Fibroblast of skin of back (primary cell): Measurements from ENCODE around the gene GYG1. TPM values are rescaled to one million over a fixed set of nuclear protein-coding genes. Genes with fewer than 3 reads are reported as not detected.
"Not testable (repeated sequence)": the region's sequence is repeated elsewhere in the genome, so short reads cannot be mapped to it uniquely, and the experiment has no call there.

Experiments
- DNase-seq: peaks from one replicate; pipeline ENCODE4 v3.0.0-alpha.2; 2013
- polyA plus RNA-seq, 2 experiments: library from polyadenylated mRNA; unstranded; fragments of 120-200 nt; gene quantifications; one replicate each; pipeline ENCODE4 v1.2.1, GENCODE V29; 2013; ENCODE audit not compliant: insufficient read length in 2 of 2

GYG1 gene
- polyA plus RNA-seq (2013, experiment 1 of 2; ENCODE audit: insufficient read length): 37.4 TPM
- polyA plus RNA-seq (2013, experiment 2 of 2; ENCODE audit: insufficient read length): 39.1 TPM

DNA sequence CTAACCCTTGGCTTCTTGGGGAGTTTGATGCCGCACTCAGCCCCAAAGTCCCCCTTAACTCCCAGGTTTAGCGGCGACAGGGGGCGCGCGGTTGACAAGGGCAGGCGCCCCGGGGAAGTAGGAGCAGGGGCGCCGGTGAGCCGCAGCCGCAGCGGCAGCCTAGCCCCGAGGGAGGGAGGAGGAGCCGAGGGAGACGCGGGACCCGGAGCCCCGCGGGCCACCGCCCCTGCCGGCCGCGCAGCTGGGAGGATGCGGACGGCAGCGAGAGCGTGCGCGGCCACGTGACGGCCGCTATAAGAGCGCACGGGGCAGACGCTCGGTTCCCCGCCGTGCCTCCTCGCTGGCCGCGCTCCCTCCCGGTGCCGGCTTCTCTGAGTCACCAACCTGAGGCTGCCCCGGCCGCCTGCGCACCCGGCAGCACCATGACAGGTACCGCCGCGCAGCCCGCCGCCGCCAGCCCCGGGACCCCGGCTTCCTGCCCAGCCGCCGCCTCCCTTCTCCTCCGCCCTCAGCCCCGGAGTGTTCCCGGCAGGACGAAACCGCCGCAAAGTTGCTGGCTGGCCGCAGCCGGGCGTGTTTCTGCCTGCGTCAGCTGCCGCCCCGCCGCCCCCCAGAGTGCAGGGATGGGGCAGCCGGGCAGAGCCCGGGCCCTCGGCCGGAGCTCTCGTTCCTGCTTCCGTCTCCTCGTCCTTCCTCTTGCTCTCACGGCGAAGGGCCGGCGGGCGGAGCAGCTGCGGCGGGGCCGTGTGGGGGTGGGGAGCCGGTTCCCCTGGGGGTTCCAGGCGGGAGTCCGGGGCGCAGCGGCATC lies at the start of gene GYG1:
Gene GYG1 (plus strand): TSS at position 322 of the 808 bp plus-strand sequence. CDS start 101 bp downstream, at position 423.
- peak; percentile 82 for DNase-seq

DNA sequence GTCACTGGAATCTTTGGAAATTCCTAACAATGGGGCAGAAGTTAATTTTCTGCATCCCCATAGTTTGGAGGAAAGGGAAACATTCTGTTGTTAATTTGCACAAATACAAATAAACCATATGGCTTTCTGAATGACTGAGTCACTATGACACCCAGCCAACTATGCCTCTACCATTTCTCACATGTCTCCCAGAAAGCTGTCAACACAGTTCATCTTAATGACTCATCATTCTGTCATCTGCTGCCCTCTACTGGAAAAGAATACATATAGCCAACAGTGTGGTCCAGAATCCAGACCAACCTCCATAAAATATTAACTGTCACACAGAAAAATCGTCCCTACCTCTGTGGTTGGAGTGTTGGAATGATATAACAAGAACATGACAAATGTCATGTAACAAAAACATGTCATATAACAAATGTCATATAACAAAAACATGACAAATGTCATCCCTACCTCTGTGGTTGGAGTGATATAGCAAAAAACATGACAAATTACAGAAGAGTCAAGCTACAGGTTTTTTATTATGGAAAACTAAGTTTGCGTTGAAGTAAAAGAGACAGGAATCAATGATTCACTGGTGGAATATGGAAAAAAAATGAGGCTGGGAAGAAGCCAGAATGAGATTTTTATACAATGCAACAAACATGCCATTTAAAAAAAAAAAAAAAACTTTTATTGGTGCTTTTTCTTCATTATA lies 47.7 kb upstream of the GYG1 start:
- DNase-seq: peak; percentile 92

DNA sequence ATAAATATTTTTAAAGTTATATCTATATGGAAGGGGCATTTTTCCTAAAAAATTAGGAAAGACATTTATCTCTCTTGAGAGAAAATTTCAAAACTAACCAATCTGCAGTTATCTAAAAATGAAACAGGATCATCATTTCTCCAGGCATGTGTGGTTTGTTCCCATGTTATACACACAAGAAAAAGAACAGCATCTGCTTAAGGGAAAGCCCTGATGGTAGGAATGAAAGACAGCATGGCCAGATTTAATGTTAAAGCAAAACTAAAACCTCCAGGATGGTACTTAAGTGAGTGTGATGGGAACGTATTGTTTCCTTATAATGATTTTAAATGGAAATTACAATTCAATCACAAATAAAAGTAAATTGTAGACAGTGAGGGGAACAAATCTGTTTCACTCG lies 46.2 kb upstream of the GYG1 start:
- DNase-seq: no peak

DNA sequence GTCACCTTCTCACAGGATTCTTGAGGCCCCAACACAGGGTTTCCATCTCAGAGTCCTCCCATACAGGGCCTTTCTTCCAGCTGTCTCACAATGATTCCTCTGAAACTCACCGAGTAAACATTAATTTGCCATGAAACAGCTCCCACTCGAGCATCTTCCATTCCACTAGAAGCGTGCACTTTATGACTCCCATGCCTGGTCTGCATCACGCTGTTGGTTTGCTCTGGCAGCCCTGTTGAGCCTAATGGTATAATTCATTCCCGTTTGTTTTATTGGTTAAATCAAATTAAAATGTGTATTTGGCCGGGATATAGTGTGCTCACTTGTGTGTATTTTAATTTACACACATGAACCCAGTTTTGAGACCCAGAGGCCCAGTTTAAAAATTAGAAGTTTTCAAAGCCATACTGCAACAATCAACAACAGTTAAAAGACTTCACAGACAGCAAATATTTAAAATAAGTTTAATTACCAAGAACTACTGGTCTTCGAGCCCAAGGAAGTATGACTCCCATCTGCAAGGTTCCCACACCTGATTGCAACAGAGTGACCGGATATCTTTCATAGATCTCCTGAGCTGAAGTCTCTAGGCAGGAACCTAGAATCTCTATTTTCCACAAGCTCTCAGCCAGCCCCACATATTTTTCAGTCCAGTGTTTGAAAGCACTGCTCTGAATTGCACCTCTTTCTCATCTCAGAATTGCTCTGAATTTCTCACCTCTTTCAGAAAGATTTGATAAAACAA lies 42.3 kb upstream of the GYG1 start:
- DNase-seq: no peak

DNA sequence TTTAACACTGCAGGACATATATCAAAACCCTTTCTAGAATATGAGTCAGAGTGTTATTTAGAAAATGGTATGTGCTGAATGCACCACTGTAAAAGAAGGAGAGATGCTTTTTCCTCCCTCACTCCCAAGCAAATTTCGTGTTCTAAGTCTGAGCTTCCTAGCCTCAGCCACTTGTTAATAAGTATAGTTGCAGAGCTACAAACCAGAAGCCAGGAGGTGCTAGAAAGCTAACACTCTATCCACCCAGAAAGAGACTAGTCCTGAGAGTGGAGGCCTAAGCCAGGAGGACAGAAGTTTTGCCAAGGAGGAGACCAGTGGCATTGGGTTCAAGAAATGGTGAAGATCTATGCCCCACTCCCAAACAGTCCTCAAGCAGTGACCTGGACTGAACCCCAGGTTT lies 40.5 kb upstream of the GYG1 start:
- peak; percentile 29 for DNase-seq

DNA sequence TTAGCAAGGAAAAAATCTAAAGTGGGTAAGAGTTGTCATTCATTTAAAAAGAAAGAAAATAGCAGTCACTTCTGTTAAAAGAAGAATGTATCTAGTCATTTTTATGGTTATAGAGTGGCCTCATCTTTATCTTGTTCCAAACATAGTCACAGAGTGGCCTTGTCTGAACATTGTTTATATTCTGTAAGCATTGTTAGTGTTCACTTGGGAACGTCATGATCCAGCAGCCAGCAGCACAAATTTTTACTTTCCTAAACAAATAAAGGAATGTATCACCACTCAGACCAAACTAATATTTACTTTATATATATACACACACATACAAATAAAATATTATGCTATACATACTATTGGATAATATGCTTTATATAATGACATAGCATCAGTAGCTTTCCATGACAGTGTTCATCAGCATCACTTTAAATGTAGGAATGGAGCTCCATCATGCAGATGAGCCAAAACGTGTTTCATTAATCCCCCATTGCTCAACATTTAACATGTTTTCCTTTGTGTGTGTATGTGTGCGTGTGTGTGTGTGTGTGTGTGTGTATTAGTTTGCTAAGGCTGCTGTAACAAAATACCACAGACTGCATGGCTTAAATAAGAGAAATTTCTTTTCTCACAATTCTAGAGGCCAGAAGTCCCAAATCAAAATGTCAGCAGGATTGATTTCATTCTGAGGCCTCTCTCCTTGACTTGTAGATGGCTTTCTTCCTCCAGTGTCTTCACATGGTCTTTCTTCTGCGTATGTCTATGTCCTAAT lies 39.6 kb upstream of the GYG1 start:
- DNase-seq: peak; percentile 26

DNA sequence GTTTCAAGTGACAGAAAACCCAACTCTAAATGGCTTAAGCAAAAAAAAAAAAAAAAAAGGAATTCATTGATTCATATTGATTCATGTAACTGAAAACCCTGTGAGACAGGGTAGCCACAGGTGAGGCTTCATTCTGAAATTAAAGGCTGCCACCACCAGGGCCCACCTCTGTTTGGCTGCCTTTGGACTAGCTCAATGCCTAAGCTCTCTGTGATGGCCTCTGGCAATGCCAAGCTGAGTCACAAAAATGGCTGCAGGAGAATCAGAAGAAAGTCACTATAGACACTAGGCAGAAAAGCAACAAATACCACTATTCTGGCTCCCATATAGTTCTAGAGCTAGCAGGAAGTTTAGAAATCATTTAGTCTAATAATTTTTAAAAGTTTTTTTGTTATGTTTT lies 38.2 kb upstream of the GYG1 start:
- no peak for DNase-seq

DNA sequence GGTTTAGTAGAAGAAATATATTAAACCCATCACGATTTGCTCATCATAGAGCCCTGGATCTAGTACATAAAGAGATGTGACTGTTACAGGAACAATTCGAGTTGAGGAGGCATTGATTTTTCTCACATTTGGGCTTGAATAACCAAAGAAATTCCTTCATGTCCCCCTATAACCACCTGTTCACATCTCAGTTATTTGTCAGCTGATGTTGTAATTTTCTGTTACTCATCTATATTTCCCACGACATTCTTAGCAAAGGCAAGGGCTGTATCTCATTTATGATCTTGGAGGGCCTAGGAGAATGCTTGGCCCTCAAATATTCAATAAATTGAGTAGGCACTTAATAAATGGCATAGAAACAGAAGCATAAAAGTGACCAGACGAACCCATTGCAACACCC lies 36.4 kb upstream of the GYG1 start:
- DNase-seq: no peak

DNA sequence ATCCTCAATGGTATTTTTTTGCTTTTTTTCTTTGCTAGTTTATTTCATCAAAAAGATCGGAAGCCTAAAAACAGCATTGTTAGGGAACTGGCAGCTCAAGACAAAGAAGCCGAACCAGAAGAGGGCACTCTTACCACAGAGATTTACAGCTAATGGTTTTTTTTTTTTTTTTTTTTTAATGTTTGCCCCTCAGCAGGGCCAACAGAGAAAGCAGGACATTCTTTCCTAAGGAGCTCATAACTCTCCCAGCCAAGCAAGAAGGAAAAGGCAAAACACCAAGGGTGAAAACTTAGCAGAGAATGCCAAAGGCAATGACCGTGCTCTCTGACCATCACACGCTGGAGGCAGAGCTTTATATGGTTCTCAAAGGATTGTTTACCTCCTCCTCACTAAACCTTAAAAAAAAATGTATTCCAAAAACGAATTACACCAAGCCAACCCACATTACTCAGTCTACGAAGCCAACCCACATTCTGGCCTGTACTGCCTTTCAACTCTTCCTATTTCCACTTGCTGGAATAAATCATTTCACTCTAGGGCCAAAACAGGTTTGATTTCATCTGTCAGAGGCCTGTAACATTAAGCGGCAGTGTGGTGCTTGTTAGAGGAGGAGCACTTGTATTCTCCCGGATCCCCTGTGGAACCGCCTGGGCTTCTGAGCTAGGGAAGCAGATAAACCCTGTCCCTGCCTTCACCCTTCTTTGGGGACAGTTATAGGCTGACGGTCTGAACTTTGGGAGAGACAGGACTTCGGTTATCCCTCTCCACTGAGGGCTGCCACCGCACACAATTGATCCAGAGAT lies 35.6 kb upstream of the GYG1 start:
- DNase-seq: peak; percentile 94

DNA sequence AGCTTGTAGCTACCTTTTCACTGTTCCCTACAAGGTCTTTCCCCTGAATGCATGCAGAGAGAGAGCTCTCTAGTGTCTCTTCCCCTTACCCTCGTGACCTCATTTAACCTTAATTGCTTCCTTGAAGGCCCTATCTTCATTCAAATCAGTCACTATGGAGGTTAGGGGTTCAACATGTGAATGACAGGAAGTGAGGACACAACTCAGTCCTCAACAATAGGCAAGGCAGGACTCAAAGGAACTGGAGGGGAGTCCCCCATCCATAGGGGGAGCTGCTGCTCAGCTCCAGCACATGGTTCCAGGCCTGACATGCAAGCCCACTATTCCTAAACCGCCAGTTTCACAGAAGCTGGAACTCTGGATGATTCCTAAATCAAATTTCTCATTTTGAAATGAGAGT lies 33.8 kb upstream of the GYG1 start:
- peak; percentile 25 for DNase-seq

DNA sequence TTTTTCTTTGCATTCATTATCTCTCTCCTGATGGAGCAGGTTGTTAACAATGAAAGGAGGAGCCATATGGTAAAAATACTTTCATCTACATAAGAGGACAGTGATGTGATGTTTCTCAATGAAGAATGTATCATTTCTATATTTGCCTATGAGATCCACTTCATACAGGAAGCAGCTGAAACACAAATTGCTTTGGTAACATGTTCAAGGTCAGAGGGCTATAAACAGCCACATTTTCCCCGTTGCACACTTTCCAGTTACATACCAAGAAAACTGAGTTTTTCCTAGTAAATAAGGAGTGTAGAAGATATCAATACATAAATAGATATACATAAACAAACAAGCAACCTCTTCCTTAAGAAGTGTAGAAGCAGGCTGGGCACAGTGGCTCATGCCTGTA lies 32.6 kb upstream of the GYG1 start:
- no peak for DNase-seq

DNA sequence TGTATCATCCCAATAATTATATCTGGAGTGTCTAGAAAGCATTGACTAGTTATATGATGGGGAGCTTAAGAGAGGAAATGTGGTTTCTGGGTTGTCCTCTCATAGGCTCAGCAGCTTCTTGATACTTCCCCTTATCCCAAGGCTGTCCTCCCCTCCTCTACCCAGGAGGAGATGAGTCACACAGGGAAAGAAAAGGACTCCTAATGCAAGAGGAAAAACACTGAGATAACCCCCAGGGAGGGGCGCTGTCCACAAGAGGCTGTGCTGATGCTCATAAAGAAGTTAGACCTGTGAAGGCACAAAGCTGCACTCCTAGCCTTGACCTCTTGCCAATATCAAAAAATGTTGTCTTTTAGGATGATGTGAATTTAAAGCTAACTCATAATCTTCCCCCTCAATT lies 28.8 kb upstream of the GYG1 start:
- DNase-seq: peak; percentile 86

DNA sequence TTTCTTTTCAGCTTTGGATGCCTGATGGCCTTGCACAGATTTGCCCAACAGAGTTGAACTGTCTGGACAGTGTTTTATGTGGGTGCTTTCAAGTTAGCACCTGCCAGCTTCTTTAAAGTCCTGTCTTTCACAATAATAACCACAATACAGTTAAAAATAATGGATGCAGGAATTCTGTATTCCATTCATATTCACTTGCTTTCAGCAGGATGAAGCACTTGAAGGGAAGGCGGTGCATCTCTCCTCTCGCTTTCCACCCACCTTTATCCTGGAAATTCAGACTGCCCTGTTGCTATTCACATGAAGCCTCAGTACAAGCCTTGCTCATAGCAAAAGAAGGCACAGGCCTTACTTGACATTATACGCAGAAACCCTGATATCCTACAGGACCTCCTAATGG lies 26.5 kb upstream of the GYG1 start:
- DNase-seq: no peak

DNA sequence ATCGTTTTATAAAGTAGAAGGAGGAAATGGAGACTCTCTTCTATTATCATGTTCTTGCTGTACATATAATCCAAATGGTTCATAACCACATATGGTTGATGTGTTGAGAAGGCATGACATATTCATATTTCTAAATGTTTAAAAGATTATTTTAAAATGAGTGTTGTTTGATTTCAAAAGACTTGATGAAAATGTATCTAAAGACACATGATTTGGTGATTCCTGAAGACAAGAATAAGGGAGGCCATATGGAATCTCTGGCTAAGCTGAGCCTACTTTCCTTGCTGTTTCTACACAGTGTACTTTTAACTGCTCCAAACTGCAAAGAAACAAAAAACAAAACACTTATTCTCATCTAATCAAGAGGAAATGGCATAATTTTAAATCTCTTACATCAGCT lies 23.0 kb upstream of the GYG1 start:
- DNase-seq: no peak

DNA sequence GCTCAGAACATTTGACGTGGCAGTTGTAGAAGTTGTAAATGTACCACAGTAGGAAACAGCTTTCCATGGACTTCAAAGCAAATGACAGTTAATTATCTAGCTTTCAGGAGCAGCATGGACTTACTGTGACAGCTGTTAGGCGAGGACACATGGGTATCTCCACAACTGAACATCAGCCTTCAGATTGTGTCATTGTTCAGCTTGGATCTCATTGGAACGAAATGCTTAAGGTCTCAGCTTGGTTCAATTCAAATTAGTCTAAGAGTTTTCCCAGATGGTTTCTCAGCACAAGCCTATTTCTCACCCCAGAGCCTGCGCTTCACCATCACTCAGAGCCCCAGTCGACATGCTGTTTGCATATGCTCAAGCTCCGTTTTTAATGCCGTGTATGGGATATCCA lies 21.1 kb upstream of the GYG1 start:
- no peak for DNase-seq

DNA sequence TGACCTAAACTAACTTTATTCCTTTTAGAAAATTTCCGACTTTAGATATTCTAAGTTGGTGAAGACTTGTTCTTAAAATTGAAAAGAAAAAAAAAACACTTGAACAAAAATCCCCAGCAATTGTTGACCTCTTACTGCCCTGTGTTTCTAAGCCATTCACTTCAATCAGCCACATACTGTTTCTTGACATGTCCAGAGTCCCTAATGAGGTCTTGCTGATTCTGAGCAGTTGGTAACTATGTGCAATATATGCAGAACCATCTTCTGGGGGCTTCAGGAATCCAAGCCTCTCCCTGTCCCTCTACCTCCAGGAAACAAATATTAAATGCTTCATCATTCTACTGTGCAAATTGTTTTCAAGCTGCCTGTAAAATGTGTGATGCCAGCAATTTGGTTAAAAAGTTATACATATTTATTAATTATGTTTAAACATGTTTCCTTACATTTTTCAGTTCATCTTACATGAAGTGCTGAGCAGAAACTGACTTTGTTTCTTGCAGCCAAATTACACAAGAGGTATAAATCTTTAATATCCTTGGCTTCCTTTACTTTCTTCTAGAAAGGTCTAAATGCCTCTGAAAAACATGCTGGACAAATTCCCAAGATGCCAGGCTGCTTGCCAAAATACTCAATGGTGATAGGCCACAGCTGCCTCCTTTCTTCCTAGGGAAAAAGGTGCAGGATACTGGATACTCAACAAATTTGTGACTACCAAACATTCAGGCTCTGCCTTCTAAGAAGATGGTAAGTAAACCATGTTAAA lies 19.8 kb upstream of the GYG1 start:
- DNase-seq: peak; percentile 30

DNA sequence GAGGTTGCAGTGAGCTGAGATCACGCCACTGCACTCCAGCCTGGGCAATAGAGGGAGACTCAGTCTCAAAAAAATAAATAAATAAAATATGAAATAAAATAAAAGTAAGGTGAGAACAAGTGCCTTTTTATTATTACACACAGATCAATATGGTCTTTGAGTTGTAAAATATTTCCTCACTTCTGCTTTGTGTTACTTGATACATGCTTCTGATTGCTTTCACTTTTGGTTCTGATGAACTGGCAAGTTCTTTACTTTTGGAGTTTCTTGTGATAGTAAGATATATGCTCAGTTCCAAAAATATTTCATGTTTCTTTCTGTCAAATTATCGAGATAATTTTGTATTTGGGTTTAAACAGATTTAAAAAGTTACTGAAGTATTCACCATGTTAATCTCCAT lies 16.6 kb upstream of the GYG1 start:
- no peak for DNase-seq

DNA sequence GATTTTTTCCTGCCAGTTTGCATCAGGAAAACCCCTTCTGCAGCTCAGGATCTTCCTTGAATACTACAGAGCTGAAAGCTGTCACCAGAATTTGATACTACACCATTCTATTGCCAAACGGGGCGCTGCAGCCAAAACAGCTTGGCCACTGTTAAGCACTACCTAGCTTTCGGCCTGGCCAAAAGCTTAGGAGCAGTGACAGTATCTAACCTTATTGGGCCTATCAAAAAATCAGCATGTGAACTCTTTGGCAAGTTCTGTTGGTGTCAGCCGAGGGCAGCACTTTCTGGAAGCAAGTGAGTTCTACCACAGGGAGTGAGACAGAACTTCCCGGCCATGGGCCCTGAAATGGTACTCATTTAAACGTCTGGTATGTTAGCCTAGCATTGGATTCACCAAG lies 16.1 kb upstream of the GYG1 start:
- no peak for DNase-seq

DNA sequence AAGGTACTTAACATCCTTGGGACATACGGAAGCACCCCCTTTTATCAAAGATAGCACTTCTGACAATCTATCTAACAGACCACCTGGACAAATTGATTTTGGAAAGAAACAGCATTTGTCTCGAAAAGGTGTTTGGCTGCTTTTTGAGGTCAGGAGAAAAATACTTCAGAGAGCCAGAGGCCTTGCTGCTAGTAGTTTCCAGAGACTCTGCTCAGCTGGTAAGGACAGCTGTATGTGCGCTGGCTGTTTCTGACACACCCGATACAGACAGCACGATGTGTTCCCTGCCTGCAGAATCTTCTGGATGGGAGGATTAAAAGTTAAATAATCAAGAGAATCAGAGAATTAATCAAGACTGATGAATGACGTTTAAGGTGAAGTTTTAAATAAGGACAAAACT lies 15.6 kb upstream of the GYG1 start:
- DNase-seq: no peak

DNA sequence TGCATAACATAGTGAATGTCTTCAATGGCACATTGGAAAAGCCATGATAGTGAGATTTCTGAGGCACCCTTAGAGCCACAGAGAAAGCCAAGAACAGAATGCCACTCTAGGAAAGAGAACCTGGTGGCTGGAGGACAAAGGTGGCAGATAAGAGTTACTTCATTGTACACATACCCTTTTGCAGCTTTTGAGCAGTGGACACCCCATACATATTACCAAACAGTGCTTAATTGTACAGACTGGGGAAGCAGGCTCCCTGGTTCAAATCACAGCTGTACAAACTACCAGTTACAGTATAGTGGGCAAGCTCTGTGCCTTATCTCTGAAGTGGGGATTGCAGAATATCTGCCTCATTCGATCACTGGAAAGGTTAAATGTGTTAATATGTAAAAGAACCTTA lies 10.1 kb upstream of the GYG1 start:
- DNase-seq: no peak

DNA sequence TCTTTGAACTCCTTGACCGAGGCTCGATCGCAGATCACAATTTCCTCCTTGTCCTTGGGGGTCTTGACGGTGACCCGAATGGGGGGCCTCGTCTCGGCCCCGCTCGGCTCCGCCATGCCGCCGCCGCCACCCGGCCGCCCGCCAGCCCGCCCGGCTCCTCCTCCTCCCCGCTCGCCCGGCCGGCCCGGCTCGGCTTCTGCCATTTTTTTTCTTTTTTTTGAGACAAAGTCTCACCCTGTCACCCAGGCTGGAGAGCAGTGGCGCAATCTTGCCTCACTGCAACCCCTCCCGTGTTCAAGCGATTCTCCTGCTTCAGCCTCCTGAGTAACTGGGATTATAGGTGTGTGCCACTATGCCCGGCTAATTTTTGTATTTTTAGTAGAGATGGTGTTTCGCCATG lies 3.8 kb upstream of the GYG1 start:
- not testable (repeated sequence) for DNase-seq
